NCI-H526 treated with DMSO at 0.1 percent for 48 hours (cell line): ENCODE data around the gene MALRD1.

Experiments used
- DNase-seq: peaks from one replicate; lab custom pipeline; 2025; lab: John Stamatoyannopoulos, UW

The MALRD1 gene

GRCh38 chr10:19048489-19048888, at the start of gene MALRD1:
Gene MALRD1 (plus strand): TSS chr10:19048801. CDS start chr10:19048939, 138 bp downstream.
- DNase-seq = no peak

GRCh38 chr10:19003341-19003740, 45.3 kb upstream of the MALRD1 start:
- DNase-seq = no peak

GRCh38 chr10:19012111-19012510, 36.5 kb upstream of the MALRD1 start:
- no peak for DNase-seq

- no peak for DNase-seq
Observed at GRCh38 chr10:19014034-19014433, 34.6 kb upstream of the MALRD1 start.

GRCh38 chr10:19014498-19014897, 34.1 kb upstream of the MALRD1 start:
- no peak for DNase-seq

GRCh38 chr10:19017116-19017890, 31.3 kb upstream of the MALRD1 start:
- DNase-seq = no peak

- DNase-seq = no peak
Observed at GRCh38 chr10:19021162-19021561, 27.4 kb upstream of the MALRD1 start.

GRCh38 chr10:19024611-19025010, 24.0 kb upstream of the MALRD1 start:
- no peak for DNase-seq

GRCh38 chr10:19031763-19032162, 16.8 kb upstream of the MALRD1 start:
- no peak for DNase-seq

- DNase-seq = no peak
Observed at GRCh38 chr10:19033741-19034140, 14.9 kb upstream of the MALRD1 start.

- DNase-seq = no peak
Observed at GRCh38 chr10:19041171-19041570, 7.4 kb upstream of the MALRD1 start.

- DNase-seq = no peak
Observed at GRCh38 chr10:19043431-19043830, 5.2 kb upstream of the MALRD1 start.

GRCh38 chr10:19046679-19047078, 1.9 kb upstream of the MALRD1 start:
- no peak for DNase-seq

- no peak for DNase-seq
Observed at GRCh38 chr10:19048891-19049290, 290 bp downstream of the MALRD1 start.

- DNase-seq = no peak
Observed at GRCh38 chr10:19049567-19049966, 966 bp downstream of the MALRD1 start.

- no peak for DNase-seq
Observed at GRCh38 chr10:19054289-19054835, 5.8 kb downstream of the MALRD1 start.

- no peak for DNase-seq
Observed at GRCh38 chr10:19058046-19058445, 9.4 kb downstream of the MALRD1 start.

- DNase-seq = no peak
Observed at GRCh38 chr10:19063986-19064385, 15.4 kb downstream of the MALRD1 start.

GRCh38 chr10:19071946-19072345, 23.3 kb downstream of the MALRD1 start:
- DNase-seq = no peak

- no peak for DNase-seq
Observed at GRCh38 chr10:19077276-19077675, 28.7 kb downstream of the MALRD1 start.

GRCh38 chr10:19096501-19097073, 48.0 kb downstream of the MALRD1 start:
- DNase-seq = no peak

GRCh38 chr10:19097151-19097550, 48.5 kb downstream of the MALRD1 start:
- no peak for DNase-seq

GRCh38 chr10:19098803-19099202, 50.2 kb downstream of the MALRD1 start:
- DNase-seq = peak; percentile 46
